SK-N-SH (cell line): ENCODE measurements around the gene TMEM184B. TPM values are rescaled to one million over a fixed set of nuclear protein-coding genes. Genes with fewer than 3 reads are reported as not detected.

ENCODE experiments used
- CTCF ChIA-PET: fragments of 300-600, 350-600 bp; formaldehyde crosslinking; extraction: SDS; loops from one replicate; lab custom pipeline; 2021; lab: Yijun Ruan, JAX
- POLR2A ChIA-PET: fragments of 350-600 bp; sonication (Branson Sonifier 250); formaldehyde crosslinking; extraction: SDS; loops from one replicate; lab custom pipeline; 2020; ENCODE audit warnings: antibody characterized with exemption, inconsistent platforms; lab: Yijun Ruan, JAX
- DNase-seq: peaks from one replicate; pipeline ENCODE4 v3.0.0; 2012
- H2AFZ ChIP-seq: fragments of 200-600 bp; sonication (generic); 2 replicates; pipeline ENCODE4 v1.8.1; 2016; ENCODE audit warnings: antibody characterized with exemption, mild to moderate bottlenecking, low read depth
- H3F3A ChIP-seq: fragments of 200-600 bp; sonication (generic); replicated peaks from 2 replicates; pipeline ENCODE3; 2016; ENCODE audit warnings: antibody characterized with exemption, mild to moderate bottlenecking; ENCODE audit not compliant: insufficient read depth
- H3K27ac ChIP-seq, 2 experiments: fragments of 200-500 bp in 1 of 2; fragments of 200-600 bp in 1 of 2; sonication (Bioruptor generic) in 1 of 2; sonication (generic), shearing (Covaris generic) in 1 of 2; 2 replicates each; pipeline versions ENCODE4 v1.5.1 to v1.6.1; 2014 to 2016; ENCODE audit warnings: low read depth in 2 of 2, inconsistent platforms in 1 of 2, low read length in 1 of 2, mild to moderate bottlenecking in 1 of 2, mixed read lengths in 1 of 2
- H3K27me3 ChIP-seq: fragments of 200-600 bp; sonication (generic), shearing (Covaris generic); 2 replicates; pipeline ENCODE4 v1.6.1; 2016; ENCODE audit warnings: mixed run types; ENCODE audit not compliant: insufficient read depth
- H3K36me3 ChIP-seq, 2 experiments: fragments of 200-500 bp in 1 of 2; fragments of 200-600 bp in 1 of 2; sonication (Bioruptor generic) in 1 of 2; sonication (generic) in 1 of 2; replicated peaks in 1 of 2; 2 replicates each; pipeline versions ENCODE3 to v1.5.1; 2014 to 2016; ENCODE audit warnings: low read length in 1 of 2, mild to moderate bottlenecking in 1 of 2; ENCODE audit not compliant: insufficient read depth in 2 of 2, control insufficient read depth in 1 of 2
- H3K4me1 ChIP-seq, 2 experiments: fragments of 200-500 bp in 1 of 2; fragments of 200-600 bp in 1 of 2; sonication (Bioruptor generic) in 1 of 2; sonication (generic), shearing (Covaris generic) in 1 of 2; 2 replicates each; pipeline versions ENCODE4 v1.5.1 to v1.6.1; 2014 to 2016; ENCODE audit warnings: low read depth in 1 of 2, low read length in 1 of 2, mixed run types in 1 of 2; ENCODE audit not compliant: insufficient read depth in 2 of 2, control insufficient read depth in 1 of 2
- H3K4me2 ChIP-seq: fragments of 200-600 bp; sonication (generic), shearing (Covaris generic); 2 replicates; pipeline ENCODE4 v1.6.1; 2017; ENCODE audit warnings: mixed run types
- H3K4me3 ChIP-seq, 2 experiments: fragments of 200-500 bp in 1 of 2; fragments of 200-600 bp in 1 of 2; sonication (Bioruptor generic) in 1 of 2; sonication (generic), shearing (Covaris generic) in 1 of 2; 2 replicates each; pipeline versions ENCODE4 v1.5.1 to v1.8.1; 2014 to 2016; ENCODE audit warnings: low read depth in 2 of 2, inconsistent platforms in 1 of 2, low read length in 1 of 2, mild to moderate bottlenecking in 1 of 2, mixed read lengths in 1 of 2, moderate library complexity in 1 of 2
- H3K79me2 ChIP-seq: fragments of 200-600 bp; sonication (generic); 2 replicates; pipeline ENCODE4 v1.8.1; 2017; ENCODE audit warnings: mild to moderate bottlenecking; ENCODE audit not compliant: insufficient read depth
- H3K9ac ChIP-seq: fragments of 200-600 bp; sonication (generic); 2 replicates; pipeline ENCODE4 v1.6.1; 2017; ENCODE audit warnings: mixed run types
- H3K9me2 ChIP-seq: fragments of 200-600 bp; sonication (generic); 2 replicates; pipeline ENCODE4 v1.6.1; 2017; ENCODE audit warnings: mixed run types
- H3K9me3 ChIP-seq: fragments of 200-600 bp; sonication (generic); 2 replicates; pipeline ENCODE4 v1.6.1; 2017; ENCODE audit warnings: mixed run types, mild to moderate bottlenecking, moderate library complexity
- H4K20me1 ChIP-seq: fragments of 200-600 bp; sonication (generic); 2 replicates; pipeline ENCODE4 v1.6.1; 2017; ENCODE audit warnings: mild to moderate bottlenecking, mixed run types; ENCODE audit not compliant: insufficient read depth
- ELF1 ChIP-seq: IDR thresholded peaks from 2 replicates; pipeline ENCODE4 v1.4.0; 2012
- EP300 ChIP-seq, 2 experiments: IDR thresholded peaks; 2 replicates each; pipeline versions ENCODE4 v1.4.0 to v1.6.1; 2012; ENCODE audit warnings: borderline replicate concordance in 1 of 2, low read depth in 1 of 2, low read length in 1 of 2
- EZH2phosphoT487 ChIP-seq: fragments of 200-600 bp; sonication (generic); IDR thresholded peaks from 2 replicates; pipeline ENCODE4 v1.6.1; 2017; ENCODE audit warnings: low read depth, mixed run types, mild to moderate bottlenecking, antibody characterized with exemption, moderate library complexity, borderline replicate concordance
- GABPA ChIP-seq: IDR thresholded peaks from 2 replicates; pipeline ENCODE4 v1.4.0; 2012; ENCODE audit warnings: low read depth, mild to moderate bottlenecking
- JUND ChIP-seq: IDR thresholded peaks from 2 replicates; pipeline ENCODE4 v1.4.0; 2012
- NFIC ChIP-seq: IDR thresholded peaks from 2 replicates; pipeline ENCODE4 v1.4.0; 2012; ENCODE audit warnings: borderline replicate concordance
- NRF1 ChIP-seq: IDR thresholded peaks from 2 replicates; pipeline ENCODE4 v1.6.1; 2012; ENCODE audit warnings: low read depth, mild to moderate bottlenecking, low read length
- REST ChIP-seq: IDR thresholded peaks from 2 replicates; pipeline ENCODE4 v1.6.1; 2012; ENCODE audit warnings: mild to moderate bottlenecking, low read depth, low read length, moderate library complexity
- TAF1 ChIP-seq: IDR thresholded peaks from 2 replicates; pipeline ENCODE4 v1.6.1; 2012; ENCODE audit warnings: low read depth, mild to moderate bottlenecking, low read length, moderate library complexity, borderline replicate concordance
- USF1 ChIP-seq: IDR thresholded peaks from 2 replicates; pipeline ENCODE4 v1.4.0; 2012; ENCODE audit warnings: low read depth, borderline replicate concordance
- USF2 ChIP-seq: fragments of 150-350 bp; IDR thresholded peaks from 2 replicates; pipeline ENCODE4 v1.6.1; 2017; ENCODE audit warnings: antibody characterized with exemption, low read length, low read depth, borderline replicate concordance
- WGBS: methylation state at CpG from one replicate; pipeline ENCODE4 v1.1.6; 2017; ENCODE audit warnings: low lambda C conversion rate; 5-methylcytosine and 5-hydroxymethylcytosine counted together
- polyA plus RNA-seq, 3 experiments: library from polyadenylated mRNA; depleted of rRNA; stranded (reverse); fragments of >200 nt; gene quantifications; 2 replicates each; pipeline ENCODE4 v1.2.3, GENCODE V29; 2012
- TF ChIP-seq, protein P1 (sequence below): IDR thresholded peaks from 2 replicates; pipeline ENCODE4 v1.4.0; 2012; ENCODE audit warnings: low read depth, borderline replicate concordance
- TF ChIP-seq, protein P2 (sequence below): IDR thresholded peaks from 2 replicates; pipeline ENCODE4 v1.4.0; 2012; ENCODE audit warnings: low read depth

Gene TMEM184B
- polyA plus RNA-seq, 1 of the 3 experiments (the other 2 are of a cell fraction), result 25.3 TPM

GRCh38 chr22:38175206-38176118 is 97.3 kb downstream of the TMEM184B start:
- H3K9me3 ChIP-seq, result no peaks in the 10 kb centered on the region
- H2AFZ ChIP-seq, result no peak overlapping the region
- ChIA-PET POLR2A (no interaction called here), CTCF (no interaction called here)
- H3K27ac ChIP-seq, result no peak overlapping the region
- no peak overlapping the region for H3K9ac ChIP-seq
- H3K9me2 ChIP-seq, result no peaks in the 10 kb centered on the region
- H3K4me2 ChIP-seq, result no peak overlapping the region
- H4K20me1 ChIP-seq, result no peaks in the 10 kb centered on the region
- H3K79me2 ChIP-seq, result no peaks in the 10 kb centered on the region
- no peak for DNase-seq
- TF ChIP-seq ELF1 (no peak), EP300 (IDR thresholded peaks at IDR 0.05; ENCODE audit: borderline replicate concordance in 1 of 2, low read depth in 1 of 2, low read length in 1 of 2) (no peak), REST (no peak), GABPA (no peak), EZH2phosphoT487 (no peak), USF2 (no peak), NRF1 (no peak), USF1 (no peak), NFIC (no peak), TAF1 (no peak), JUND (no peak)
- TF ChIP-seq, protein P1, sequence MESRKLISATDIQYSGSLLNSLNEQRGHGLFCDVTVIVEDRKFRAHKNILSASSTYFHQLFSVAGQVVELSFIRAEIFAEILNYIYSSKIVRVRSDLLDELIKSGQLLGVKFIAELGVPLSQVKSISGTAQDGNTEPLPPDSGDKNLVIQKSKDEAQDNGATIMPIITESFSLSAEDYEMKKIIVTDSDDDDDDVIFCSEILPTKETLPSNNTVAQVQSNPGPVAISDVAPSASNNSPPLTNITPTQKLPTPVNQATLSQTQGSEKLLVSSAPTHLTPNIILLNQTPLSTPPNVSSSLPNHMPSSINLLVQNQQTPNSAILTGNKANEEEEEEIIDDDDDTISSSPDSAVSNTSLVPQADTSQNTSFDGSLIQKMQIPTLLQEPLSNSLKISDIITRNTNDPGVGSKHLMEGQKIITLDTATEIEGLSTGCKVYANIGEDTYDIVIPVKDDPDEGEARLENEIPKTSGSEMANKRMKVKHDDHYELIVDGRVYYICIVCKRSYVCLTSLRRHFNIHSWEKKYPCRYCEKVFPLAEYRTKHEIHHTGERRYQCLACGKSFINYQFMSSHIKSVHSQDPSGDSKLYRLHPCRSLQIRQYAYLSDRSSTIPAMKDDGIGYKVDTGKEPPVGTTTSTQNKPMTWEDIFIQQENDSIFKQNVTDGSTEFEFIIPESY, result no peak
- TF ChIP-seq, protein P2, sequence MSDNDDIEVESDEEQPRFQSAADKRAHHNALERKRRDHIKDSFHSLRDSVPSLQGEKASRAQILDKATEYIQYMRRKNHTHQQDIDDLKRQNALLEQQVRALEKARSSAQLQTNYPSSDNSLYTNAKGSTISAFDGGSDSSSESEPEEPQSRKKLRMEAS, result no peak
- peaks cover 0 to 12% of the 10 kb centered on the region in 2 experiments; a peak in 2 of 4 replicates for H3K4me1 ChIP-seq
- H3F3A ChIP-seq, result no peaks in the 10 kb centered on the region
- no peaks in the 10 kb centered on the region for H3K27me3 ChIP-seq
- no peak overlapping the region for H3K4me3 ChIP-seq
- 84% methylated on average over 3 of the region's 17 CpGs for WGBS
- H3K36me3 ChIP-seq, result no peaks in the 10 kb centered on the region
